Measurements from ENCODE around the gene FANCC. TPM values are rescaled to one million over a fixed set of nuclear protein-coding genes. Genes with fewer than 3 reads are reported as not detected.

The FANCC gene
- total RNA-seq, 1 donor from 2014 or later: 18.7 TPM

DNA sequence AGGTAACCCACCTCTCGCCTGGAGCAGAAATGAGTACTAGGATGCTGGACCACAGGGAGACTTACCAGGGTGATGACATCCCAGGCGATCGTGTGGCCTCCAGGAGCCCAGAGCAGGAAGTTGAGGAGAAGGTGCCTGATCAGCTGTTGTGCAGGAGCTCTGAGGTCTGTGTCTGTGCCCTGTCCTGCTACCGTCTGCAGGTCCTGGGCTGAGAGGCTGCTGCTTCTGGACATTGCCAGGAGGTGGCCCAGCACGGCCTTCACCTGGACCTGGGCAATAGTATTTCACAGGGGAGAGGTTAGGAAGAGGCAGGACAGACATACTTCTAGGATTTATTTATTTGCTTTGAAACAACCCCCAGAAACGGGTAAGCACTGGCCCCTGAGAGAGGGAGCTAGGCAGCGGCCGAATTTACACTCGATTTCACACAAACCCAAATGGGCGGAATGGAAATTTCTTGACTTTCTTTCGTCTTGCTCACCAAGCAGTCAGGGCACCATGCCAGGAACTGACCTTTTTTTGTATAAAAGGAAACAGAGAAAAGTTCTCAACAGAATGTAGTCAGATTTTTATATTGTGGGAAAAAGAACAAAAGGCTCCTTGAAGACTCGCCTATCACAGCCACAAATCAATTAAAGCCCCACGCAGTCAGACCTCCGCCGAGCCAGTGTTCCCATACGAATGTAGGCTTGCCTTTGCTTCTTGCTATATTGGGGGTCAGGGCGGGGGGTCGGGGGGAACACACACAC lies 210.3 kb downstream of the FANCC start:
- intact Hi-C loops (cut with micrococcal nuclease): no loop called here
- no peak overlapping the region for H3K27ac Mint-ChIP-seq

DNA sequence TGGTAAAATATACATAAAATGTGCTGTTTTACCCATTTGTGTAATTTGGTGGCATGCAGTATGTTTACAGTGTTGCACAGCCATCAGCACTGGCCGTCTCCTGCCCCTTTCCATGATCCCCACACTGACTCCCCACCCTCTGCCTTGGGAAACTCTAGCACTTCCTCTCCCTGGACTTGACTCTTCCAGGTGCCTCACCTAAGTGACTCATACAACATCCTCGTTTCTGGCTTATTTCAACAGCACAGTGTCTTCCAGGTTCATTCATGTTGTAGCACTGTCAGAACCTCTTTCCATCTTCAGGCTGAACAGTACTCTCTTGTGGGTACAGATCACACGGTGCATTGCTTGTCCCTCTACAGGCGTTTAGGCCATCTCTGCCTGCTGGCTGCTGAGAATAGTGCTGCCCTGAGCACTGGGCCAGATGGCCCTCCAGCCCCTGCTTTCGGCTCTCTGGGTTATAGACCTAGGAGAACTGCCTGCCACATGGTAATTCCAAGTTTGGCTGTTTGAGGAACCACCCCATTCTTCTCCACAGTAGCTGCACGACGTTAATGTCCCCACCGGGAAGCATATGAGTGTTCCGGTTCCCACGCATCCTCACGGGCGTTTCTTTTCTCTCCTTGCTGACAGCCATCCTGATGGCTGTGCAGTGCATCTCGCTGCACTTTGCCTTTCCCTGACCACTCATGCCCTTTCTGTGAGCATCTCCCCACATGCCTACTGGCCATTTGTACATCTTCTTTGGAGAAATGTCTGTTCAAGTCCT lies 211.8 kb downstream of the FANCC start:
- Mint-ChIP-seq H3K4me1 (ENCODE audit: low read depth) (no peaks in the 10 kb centered on the region), H3K4me3 (no peak overlapping the region), H3K27ac (no peak overlapping the region), H3K27me3 (ENCODE audit: insufficient read depth) (no peaks in the 10 kb centered on the region), H3K36me3 (ENCODE audit: low read depth) (no peaks in the 10 kb centered on the region), H3K9me3 (no peaks in the 10 kb centered on the region)
- DNase-seq (ENCODE audit: low spot score): no peak
- intact Hi-C loops (cut with micrococcal nuclease): no loop called here

More for the DNA sequence above, 210.3 kb downstream of the FANCC start:
- Mint-ChIP-seq H3K4me1 (ENCODE audit: low read depth) (no peaks in the 10 kb centered on the region), H3K27me3 (ENCODE audit: insufficient read depth) (no peaks in the 10 kb centered on the region), H3K36me3 (ENCODE audit: low read depth) (no peaks in the 10 kb centered on the region), H3K9me3 (no peaks in the 10 kb centered on the region), H3K4me3 (no peak overlapping the region)
- no peak for DNase-seq (ENCODE audit: low spot score)

DNA sequence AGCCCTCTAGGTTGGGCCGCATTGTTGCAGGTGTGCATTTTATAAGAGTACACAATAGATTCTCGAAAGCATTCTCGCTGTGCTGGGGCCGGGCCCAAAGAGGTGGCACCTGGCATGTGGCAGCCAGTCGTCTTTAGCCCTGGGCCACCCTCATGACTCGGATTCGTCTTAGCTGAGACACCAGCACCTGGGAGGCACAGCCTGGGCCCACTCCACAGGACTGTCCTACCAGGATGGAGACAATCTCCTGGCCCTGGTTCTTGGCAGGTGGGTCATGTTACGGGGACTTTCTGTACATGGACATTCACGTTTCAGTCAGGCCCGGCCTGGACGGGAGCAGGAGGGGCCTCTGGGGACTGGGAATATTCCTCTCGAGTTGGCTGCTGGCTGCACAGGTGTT lies 212.5 kb downstream of the FANCC start:
- H3K36me3 Mint-ChIP-seq (ENCODE audit: low read depth): no peaks in the 10 kb centered on the region
- no peaks in the 10 kb centered on the region for H3K4me1 Mint-ChIP-seq (ENCODE audit: low read depth)
- no peak overlapping the region for H3K27ac Mint-ChIP-seq
- H3K27me3 Mint-ChIP-seq (ENCODE audit: insufficient read depth): no peaks in the 10 kb centered on the region
- no peak overlapping the region for H3K4me3 Mint-ChIP-seq
- no peaks in the 10 kb centered on the region for H3K9me3 Mint-ChIP-seq
- intact Hi-C loops (cut with micrococcal nuclease): no loop called here
- DNase-seq (ENCODE audit: low spot score): no peak

DNA sequence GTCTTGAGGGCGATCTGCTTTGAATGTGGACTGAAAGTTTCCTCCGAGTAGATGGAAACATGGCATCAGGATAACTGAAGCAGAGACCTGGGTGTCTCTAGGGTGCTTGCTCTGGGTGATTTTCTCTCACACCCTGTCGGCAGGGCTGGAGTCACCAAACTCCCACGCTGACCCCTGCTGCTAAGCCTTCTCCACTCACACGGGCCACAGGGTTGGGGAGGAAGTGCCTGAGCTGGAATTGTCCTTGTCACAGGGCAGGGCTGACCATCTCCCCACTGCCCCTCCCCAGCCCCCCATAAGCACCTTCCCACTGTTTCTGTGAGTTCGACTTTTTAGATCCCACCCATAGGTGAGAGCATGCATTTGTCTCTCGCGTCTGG lies 212.9 kb downstream of the FANCC start:
- Mint-ChIP-seq H3K27me3 (ENCODE audit: insufficient read depth) (no peaks in the 10 kb centered on the region), H3K36me3 (ENCODE audit: low read depth) (no peaks in the 10 kb centered on the region), H3K27ac (no peak overlapping the region), H3K4me3 (no peak overlapping the region), H3K4me1 (ENCODE audit: low read depth) (no peaks in the 10 kb centered on the region), H3K9me3 (no peaks in the 10 kb centered on the region)
- intact Hi-C loops (cut with micrococcal nuclease): no loop called here
- no peak for DNase-seq (ENCODE audit: low spot score)

GRCh38 chr9:95103871-95104580 lies 213.5 kb downstream of the FANCC start:
- no peak for DNase-seq (ENCODE audit: low spot score)
- no peaks in the 10 kb centered on the region for H3K36me3 Mint-ChIP-seq (ENCODE audit: low read depth)
- intact Hi-C loops (cut with micrococcal nuclease): no loop called here
- no peaks in the 10 kb centered on the region for H3K9me3 Mint-ChIP-seq
- no peak overlapping the region for H3K27ac Mint-ChIP-seq
- no peak overlapping the region for H3K4me3 Mint-ChIP-seq
- no peaks in the 10 kb centered on the region for H3K27me3 Mint-ChIP-seq (ENCODE audit: insufficient read depth)
- H3K4me1 Mint-ChIP-seq (ENCODE audit: low read depth): no peaks in the 10 kb centered on the region

- H3K4me1 Mint-ChIP-seq (ENCODE audit: low read depth): no peaks in the 10 kb centered on the region
- H3K36me3 Mint-ChIP-seq (ENCODE audit: low read depth): no peaks in the 10 kb centered on the region
- DNase-seq (ENCODE audit: low spot score): no peak
- intact Hi-C loops (cut with micrococcal nuclease): no loop called here
- H3K27me3 Mint-ChIP-seq (ENCODE audit: insufficient read depth): no peaks in the 10 kb centered on the region
- H3K27ac Mint-ChIP-seq: no peak overlapping the region
- H3K4me3 Mint-ChIP-seq: no peak overlapping the region
- H3K9me3 Mint-ChIP-seq: no peaks in the 10 kb centered on the region
These were observed 214.2 kb downstream of the FANCC start for GRCh38 chr9:95103281-95103771.

DNA sequence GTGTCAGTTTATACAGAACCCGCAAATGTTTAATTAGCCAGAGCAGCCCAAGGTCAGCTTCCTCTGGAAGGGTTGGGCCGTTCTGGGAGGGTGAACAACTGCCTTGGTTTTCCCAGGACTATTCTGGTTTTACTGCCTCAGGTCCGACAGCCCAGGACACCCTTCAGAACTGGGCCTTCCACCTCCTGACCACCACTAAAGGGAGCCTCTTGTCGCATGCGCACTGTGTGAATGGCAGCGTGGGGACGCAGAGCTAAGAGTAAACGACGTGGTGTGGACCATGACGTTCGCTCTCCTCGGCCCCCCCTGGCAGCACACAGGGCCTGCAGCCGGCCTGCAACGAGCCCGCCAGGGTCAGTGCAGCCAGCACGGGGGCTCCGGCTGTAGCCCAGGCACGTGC lies 214.9 kb downstream of the FANCC start:
- H3K27me3 Mint-ChIP-seq (ENCODE audit: insufficient read depth): no peaks in the 10 kb centered on the region
- H3K36me3 Mint-ChIP-seq (ENCODE audit: low read depth): no peaks in the 10 kb centered on the region
- intact Hi-C loops (cut with micrococcal nuclease): no loop called here
- H3K27ac Mint-ChIP-seq: no peak overlapping the region
- H3K4me3 Mint-ChIP-seq: no peak overlapping the region
- no peaks in the 10 kb centered on the region for H3K9me3 Mint-ChIP-seq
- no peak for DNase-seq (ENCODE audit: low spot score)
- H3K4me1 Mint-ChIP-seq (ENCODE audit: low read depth): no peaks in the 10 kb centered on the region

DNA sequence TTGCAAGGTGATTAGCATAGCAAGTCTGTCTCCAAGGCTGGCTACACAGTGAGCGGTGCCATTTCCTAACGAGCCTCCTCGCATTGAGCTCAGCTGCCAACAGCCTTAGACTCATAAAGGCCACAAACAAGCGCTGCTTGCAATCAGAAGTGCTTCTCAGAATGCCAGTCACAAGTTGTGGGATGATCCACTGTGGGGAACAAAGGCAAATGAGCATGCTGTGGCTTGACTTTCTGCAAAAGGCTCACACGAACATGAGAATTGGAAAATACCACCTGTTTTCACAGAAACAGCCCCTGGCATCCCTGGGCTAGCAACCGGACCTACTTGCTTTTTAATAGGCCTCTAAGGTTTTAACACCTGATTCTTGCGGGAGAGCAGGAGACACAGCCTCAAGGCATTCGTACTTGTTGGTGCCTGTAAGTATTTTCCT lies 215.5 kb downstream of the FANCC start:
- Mint-ChIP-seq H3K9me3 (no peaks in the 10 kb centered on the region), H3K27me3 (ENCODE audit: insufficient read depth) (no peaks in the 10 kb centered on the region)
- no peak for DNase-seq (ENCODE audit: low spot score)

DNA sequence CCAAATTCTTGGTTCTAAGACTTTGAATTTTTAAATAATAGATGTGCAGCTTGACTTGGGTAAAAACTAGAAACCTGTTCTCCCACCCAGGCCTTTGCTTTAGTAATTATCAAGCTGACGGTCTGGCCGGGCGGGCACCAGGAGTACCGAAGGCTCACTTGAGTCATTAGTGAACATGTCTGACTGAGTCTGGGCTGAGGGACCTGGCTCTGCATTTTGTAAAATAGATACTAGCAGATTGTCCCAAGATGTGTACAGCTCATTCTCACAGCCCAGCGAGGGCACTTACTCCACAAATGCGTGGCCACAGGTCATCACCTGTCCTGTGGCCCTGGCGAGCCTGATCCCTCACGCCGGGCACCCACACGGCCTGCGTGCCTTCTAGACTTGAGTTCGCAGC lies 216.2 kb downstream of the FANCC start:
- no peaks in the 10 kb centered on the region for H3K9me3 Mint-ChIP-seq
- H3K4me3 Mint-ChIP-seq: no peak overlapping the region
- H3K36me3 Mint-ChIP-seq (ENCODE audit: low read depth): no peaks in the 10 kb centered on the region
- intact Hi-C loops (cut with micrococcal nuclease): no loop called here
- H3K27ac Mint-ChIP-seq: no peak overlapping the region
- DNase-seq (ENCODE audit: low spot score): no peak
- no peaks in the 10 kb centered on the region for H3K27me3 Mint-ChIP-seq (ENCODE audit: insufficient read depth)
- H3K4me1 Mint-ChIP-seq (ENCODE audit: low read depth): no peaks in the 10 kb centered on the region

More for the DNA sequence above, 215.5 kb downstream of the FANCC start:
- Mint-ChIP-seq H3K36me3 (ENCODE audit: low read depth) (no peaks in the 10 kb centered on the region), H3K27ac (no peak overlapping the region), H3K4me3 (no peak overlapping the region), H3K4me1 (ENCODE audit: low read depth) (no peaks in the 10 kb centered on the region)
- intact Hi-C loops (cut with micrococcal nuclease): no loop called here

DNA sequence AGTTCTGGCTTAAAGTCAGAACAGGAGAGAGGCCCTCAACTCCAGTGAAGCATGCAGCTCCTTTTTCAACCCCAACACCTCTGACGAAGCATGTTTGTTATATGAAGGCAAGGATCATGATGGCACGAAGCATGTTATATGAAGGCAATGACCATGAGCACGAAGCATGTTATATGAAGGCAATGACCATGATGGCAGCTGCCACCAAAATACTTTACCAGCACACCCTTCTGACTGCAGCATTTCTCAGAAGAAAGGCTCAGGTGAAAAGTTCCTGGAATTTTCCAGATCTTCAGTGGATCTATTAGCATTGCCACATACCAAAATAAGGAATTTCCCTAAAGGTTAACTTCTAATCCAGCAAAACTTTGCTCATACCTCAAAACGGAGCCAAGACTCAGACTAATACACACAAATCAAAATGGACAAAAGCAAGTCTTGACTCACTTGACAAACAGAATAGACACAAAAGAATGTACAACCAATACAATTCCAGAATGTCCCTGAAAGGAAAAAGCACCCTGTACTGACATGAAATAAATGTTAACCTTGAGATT lies 217.4 kb downstream of the FANCC start:
- Mint-ChIP-seq H3K9me3 (no peaks in the 10 kb centered on the region), H3K4me3 (no peak overlapping the region), H3K27ac (no peak overlapping the region), H3K36me3 (ENCODE audit: low read depth) (no peaks in the 10 kb centered on the region), H3K27me3 (ENCODE audit: insufficient read depth) (no peaks in the 10 kb centered on the region), H3K4me1 (ENCODE audit: low read depth) (no peaks in the 10 kb centered on the region)
- DNase-seq (ENCODE audit: low spot score): no peak
- intact Hi-C loops (cut with micrococcal nuclease): no loop called here

DNA sequence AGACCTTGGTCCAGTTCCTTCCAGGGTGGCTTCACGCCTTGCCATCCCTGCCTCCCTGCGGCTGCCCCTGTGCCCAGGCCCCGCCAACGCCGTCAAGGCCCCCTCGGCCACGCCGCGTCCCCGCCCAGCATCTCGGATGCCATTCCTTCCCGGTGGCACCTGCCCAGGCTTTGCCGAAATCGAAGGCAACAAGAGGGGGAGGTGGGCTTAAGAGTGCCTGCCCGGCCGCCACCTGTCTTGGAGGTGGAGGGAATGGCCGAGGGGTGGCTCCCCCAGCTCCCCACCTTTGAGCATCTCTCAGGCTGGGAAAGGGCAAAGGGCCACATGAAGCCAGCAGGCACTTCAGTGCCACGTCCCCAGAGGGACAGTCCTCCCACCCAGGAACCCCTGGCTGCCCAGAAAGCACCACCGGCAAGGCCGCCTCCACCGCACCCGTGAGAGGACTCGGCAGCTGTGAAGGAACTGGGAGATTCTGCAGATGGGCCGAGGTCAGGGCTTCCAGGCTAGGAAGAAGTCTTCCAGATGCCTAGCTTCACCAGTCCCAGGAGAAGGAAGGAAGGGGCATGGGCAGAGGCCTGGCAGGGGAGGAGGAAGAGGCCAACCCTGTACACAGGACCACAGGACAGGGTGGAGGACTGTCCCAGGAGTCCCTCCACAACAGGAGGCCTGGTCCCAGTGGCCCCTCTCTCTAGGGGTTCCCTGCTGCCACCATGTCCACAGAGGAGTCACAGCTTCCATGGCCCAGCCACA lies 218.0 kb downstream of the FANCC start:
- H3K36me3 Mint-ChIP-seq (ENCODE audit: low read depth): no peaks in the 10 kb centered on the region
- no peaks in the 10 kb centered on the region for H3K9me3 Mint-ChIP-seq
- H3K27me3 Mint-ChIP-seq (ENCODE audit: insufficient read depth): no peaks in the 10 kb centered on the region
- H3K4me1 Mint-ChIP-seq (ENCODE audit: low read depth): peaks cover under 1% of the 10 kb centered on the region
- no peak overlapping the region for H3K27ac Mint-ChIP-seq
- H3K4me3 Mint-ChIP-seq: no peak overlapping the region
- intact Hi-C loops (cut with micrococcal nuclease): no loop called here
- no peak for DNase-seq (ENCODE audit: low spot score)

- H3K27me3 Mint-ChIP-seq (ENCODE audit: insufficient read depth): no peaks in the 10 kb centered on the region
- DNase-seq (ENCODE audit: low spot score): no peak
These were observed 219.1 kb downstream of the FANCC start for GRCh38 chr9:95098391-95098921.

More at GRCh38 chr9:95098391-95098921, 219.1 kb downstream of the FANCC start:
- H3K4me3 Mint-ChIP-seq: no peak overlapping the region
- H3K27ac Mint-ChIP-seq: no peak overlapping the region
- no peaks in the 10 kb centered on the region for H3K36me3 Mint-ChIP-seq (ENCODE audit: low read depth)
- H3K4me1 Mint-ChIP-seq (ENCODE audit: low read depth): peaks cover 7% of the 10 kb centered on the region
- no peaks in the 10 kb centered on the region for H3K9me3 Mint-ChIP-seq
- intact Hi-C loops (cut with micrococcal nuclease): no loop called here
